LNCAP (cell line): ENCODE results near the gene KCNAB2.

Experiments
- CTCF ChIP-seq: fragments of 450-650 bp; IDR thresholded peaks from 2 replicates; pipeline ENCODE4 v1.5.1; 2017; ENCODE audit warnings: mild to moderate bottlenecking

KCNAB2 gene

GRCh38 chr1:6094246-6094645, 48.6 kb downstream of the KCNAB2 start:
- no peak for TF ChIP-seq CTCF

GRCh38 chr1:6094801-6095505, 49.3 kb downstream of the KCNAB2 start:
- no peak for TF ChIP-seq CTCF

- no peak for TF ChIP-seq CTCF
These were observed 50.0 kb downstream of the KCNAB2 start for GRCh38 chr1:6095511-6096242.

GRCh38 chr1:6096243-6097116, 50.8 kb downstream of the KCNAB2 start:
- TF ChIP-seq CTCF: no peak

- no peak for TF ChIP-seq CTCF
These were observed 51.5 kb downstream of the KCNAB2 start for GRCh38 chr1:6097117-6097595.

GRCh38 chr1:6097824-6098223, 52.1 kb downstream of the KCNAB2 start:
- no peak for TF ChIP-seq CTCF
